ENCODE results near the gene GRIK3.

The GRIK3 gene

GRCh38 chr1:37042506-37042905 lies 8.2 kb upstream of the GRIK3 start:
- no peak for DNase-seq

GRCh38 chr1:37041483-37041882 lies 7.2 kb upstream of the GRIK3 start:
- no peak for DNase-seq

GRCh38 chr1:37040773-37041172 lies 6.5 kb upstream of the GRIK3 start:
- no peak for DNase-seq

GRCh38 chr1:37040261-37040660 lies 5.9 kb upstream of the GRIK3 start:
- DNase-seq = no peak

- no peak for DNase-seq
Observed at GRCh38 chr1:37038227-37039093, 4.1 kb upstream of the GRIK3 start.

GRCh38 chr1:37037690-37038089 lies 3.4 kb upstream of the GRIK3 start:
- no peak for DNase-seq

- no peak for DNase-seq
Observed at GRCh38 chr1:37036667-37037053, 2.3 kb upstream of the GRIK3 start.

- DNase-seq = peak; percentile 27
Observed at GRCh38 chr1:37035796-37036666, 1.7 kb upstream of the GRIK3 start.

GRCh38 chr1:37035014-37035691 lies 838 bp upstream of the GRIK3 start:
- no peak for DNase-seq

GRCh38 chr1:37033355-37034101 lies 787 bp downstream of the GRIK3 start:
- no peak for DNase-seq

GRCh38 chr1:37032660-37033354 lies 1.5 kb downstream of the GRIK3 start:
- no peak for DNase-seq

GRCh38 chr1:37031871-37032270 lies 2.4 kb downstream of the GRIK3 start:
- DNase-seq = no peak

GRCh38 chr1:37031429-37031828 lies 2.9 kb downstream of the GRIK3 start:
- DNase-seq = no peak

GRCh38 chr1:37028981-37029617 lies 5.2 kb downstream of the GRIK3 start:
- DNase-seq = no peak

- no peak for DNase-seq
Observed at GRCh38 chr1:37021502-37021901, 12.8 kb downstream of the GRIK3 start.

GRCh38 chr1:37020653-37021277 lies 13.6 kb downstream of the GRIK3 start:
- no peak for DNase-seq

GRCh38 chr1:37018510-37018909 lies 15.8 kb downstream of the GRIK3 start:
- no peak for DNase-seq

GRCh38 chr1:37017720-37018119 lies 16.6 kb downstream of the GRIK3 start:
- no peak for DNase-seq

GRCh38 chr1:37016121-37016520 lies 18.2 kb downstream of the GRIK3 start:
- no peak for DNase-seq

GRCh38 chr1:37015713-37016112 lies 18.6 kb downstream of the GRIK3 start:
- DNase-seq = no peak

- no peak for DNase-seq
Observed at GRCh38 chr1:37012226-37012625, 22.1 kb downstream of the GRIK3 start.
